Measurements from ENCODE around the gene ZFP3.
"Not testable (repeated sequence)": the region's sequence is repeated elsewhere in the genome, so short reads cannot be mapped to it uniquely, and the experiment has no call there.

Gene ZFP3

GRCh38 chr17:5126719-5127488 lies 48.6 kb downstream of the ZFP3 start:
- FAIRE-seq: no peak

- no peak for FAIRE-seq
These were observed 49.6 kb downstream of the ZFP3 start for GRCh38 chr17:5127910-5128309.

- not testable (repeated sequence) for FAIRE-seq
These were observed 50.1 kb downstream of the ZFP3 start for GRCh38 chr17:5128387-5128786.

- no peak for FAIRE-seq
These were observed 50.8 kb downstream of the ZFP3 start for GRCh38 chr17:5128905-5129535.

GRCh38 chr17:5129770-5130169 lies 51.5 kb downstream of the ZFP3 start:
- not testable (repeated sequence) for FAIRE-seq

GRCh38 chr17:5130261-5130660 lies 52.0 kb downstream of the ZFP3 start:
- FAIRE-seq: not testable (repeated sequence)

- FAIRE-seq: not testable (repeated sequence)
These were observed 52.4 kb downstream of the ZFP3 start for GRCh38 chr17:5130687-5131086.

GRCh38 chr17:5131146-5131715 lies 53.0 kb downstream of the ZFP3 start:
- FAIRE-seq: no peak

GRCh38 chr17:5131799-5132502 lies 53.7 kb downstream of the ZFP3 start:
- not testable (repeated sequence) for FAIRE-seq

- not testable (repeated sequence) for FAIRE-seq
These were observed 54.4 kb downstream of the ZFP3 start for GRCh38 chr17:5132503-5133225.

- no peak for FAIRE-seq
These were observed 55.0 kb downstream of the ZFP3 start for GRCh38 chr17:5133311-5133710.

GRCh38 chr17:5133961-5134360 lies 55.7 kb downstream of the ZFP3 start:
- not testable (repeated sequence) for FAIRE-seq

GRCh38 chr17:5134571-5134970 lies 56.3 kb downstream of the ZFP3 start:
- not testable (repeated sequence) for FAIRE-seq

GRCh38 chr17:5135131-5135712 lies 57.0 kb downstream of the ZFP3 start:
- FAIRE-seq: not testable (repeated sequence)

- FAIRE-seq: no peak
These were observed 57.7 kb downstream of the ZFP3 start for GRCh38 chr17:5135726-5136579.

- not testable (repeated sequence) for FAIRE-seq
These were observed 58.5 kb downstream of the ZFP3 start for GRCh38 chr17:5136580-5137412.

- FAIRE-seq: not testable (repeated sequence)
These were observed 59.4 kb downstream of the ZFP3 start for GRCh38 chr17:5137511-5138197.

GRCh38 chr17:5138198-5138544 lies 59.9 kb downstream of the ZFP3 start:
- not testable (repeated sequence) for FAIRE-seq

GRCh38 chr17:5138616-5139457 lies 60.6 kb downstream of the ZFP3 start:
- no peak for FAIRE-seq
